GM12864 (cell line): Measurements from ENCODE around the gene MIER2.

Experiments
- DNase-seq: peaks from one replicate; pipeline ENCODE4 v3.0.0-alpha.2; 2011; ENCODE audit warnings: low read depth
- H3K4me3 ChIP-seq: 2 replicates; pipeline ENCODE4 v1.5.1; 2011; ENCODE audit warnings: mild to moderate bottlenecking, low read depth, low read length, control low read depth
- TF ChIP-seq, protein P1 (sequence below): IDR thresholded peaks from 2 replicates; pipeline ENCODE4 v1.5.1; 2011; ENCODE audit warnings: low read depth, mild to moderate bottlenecking, moderate library complexity, low read length, control low read depth, inconsistent platforms; ENCODE audit errors: missing control alignments

The MIER2 gene

GRCh38 chr19:293436-294110 is 51.0 kb downstream of the MIER2 start:
- no peak overlapping the region for H3K4me3 ChIP-seq
- no peak for DNase-seq
- TF ChIP-seq, protein P1, sequence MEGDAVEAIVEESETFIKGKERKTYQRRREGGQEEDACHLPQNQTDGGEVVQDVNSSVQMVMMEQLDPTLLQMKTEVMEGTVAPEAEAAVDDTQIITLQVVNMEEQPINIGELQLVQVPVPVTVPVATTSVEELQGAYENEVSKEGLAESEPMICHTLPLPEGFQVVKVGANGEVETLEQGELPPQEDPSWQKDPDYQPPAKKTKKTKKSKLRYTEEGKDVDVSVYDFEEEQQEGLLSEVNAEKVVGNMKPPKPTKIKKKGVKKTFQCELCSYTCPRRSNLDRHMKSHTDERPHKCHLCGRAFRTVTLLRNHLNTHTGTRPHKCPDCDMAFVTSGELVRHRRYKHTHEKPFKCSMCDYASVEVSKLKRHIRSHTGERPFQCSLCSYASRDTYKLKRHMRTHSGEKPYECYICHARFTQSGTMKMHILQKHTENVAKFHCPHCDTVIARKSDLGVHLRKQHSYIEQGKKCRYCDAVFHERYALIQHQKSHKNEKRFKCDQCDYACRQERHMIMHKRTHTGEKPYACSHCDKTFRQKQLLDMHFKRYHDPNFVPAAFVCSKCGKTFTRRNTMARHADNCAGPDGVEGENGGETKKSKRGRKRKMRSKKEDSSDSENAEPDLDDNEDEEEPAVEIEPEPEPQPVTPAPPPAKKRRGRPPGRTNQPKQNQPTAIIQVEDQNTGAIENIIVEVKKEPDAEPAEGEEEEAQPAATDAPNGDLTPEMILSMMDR: no peak

DNA sequence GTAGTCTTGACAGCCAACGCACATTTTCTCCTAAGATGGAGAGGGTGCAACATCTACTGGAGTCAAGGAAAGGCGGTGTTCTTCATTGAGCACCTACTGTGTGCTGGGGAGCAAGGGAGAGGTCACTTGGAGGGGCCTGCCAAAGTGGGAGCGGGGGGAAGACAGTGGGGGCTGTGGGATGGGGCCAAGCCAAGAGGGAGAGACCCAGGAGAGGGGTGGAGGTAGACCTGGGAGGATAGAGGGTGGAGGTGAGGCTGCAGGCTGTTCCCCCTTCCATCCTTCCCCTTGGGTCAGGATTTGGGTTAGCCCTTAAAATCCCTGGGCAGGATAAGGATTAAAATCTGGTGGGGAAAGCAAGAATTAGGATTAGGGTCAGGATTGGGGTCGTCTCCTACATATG is 51.6 kb downstream of the MIER2 start:
- TF ChIP-seq, protein P1: no peak
- no peak overlapping the region for H3K4me3 ChIP-seq

DNA sequence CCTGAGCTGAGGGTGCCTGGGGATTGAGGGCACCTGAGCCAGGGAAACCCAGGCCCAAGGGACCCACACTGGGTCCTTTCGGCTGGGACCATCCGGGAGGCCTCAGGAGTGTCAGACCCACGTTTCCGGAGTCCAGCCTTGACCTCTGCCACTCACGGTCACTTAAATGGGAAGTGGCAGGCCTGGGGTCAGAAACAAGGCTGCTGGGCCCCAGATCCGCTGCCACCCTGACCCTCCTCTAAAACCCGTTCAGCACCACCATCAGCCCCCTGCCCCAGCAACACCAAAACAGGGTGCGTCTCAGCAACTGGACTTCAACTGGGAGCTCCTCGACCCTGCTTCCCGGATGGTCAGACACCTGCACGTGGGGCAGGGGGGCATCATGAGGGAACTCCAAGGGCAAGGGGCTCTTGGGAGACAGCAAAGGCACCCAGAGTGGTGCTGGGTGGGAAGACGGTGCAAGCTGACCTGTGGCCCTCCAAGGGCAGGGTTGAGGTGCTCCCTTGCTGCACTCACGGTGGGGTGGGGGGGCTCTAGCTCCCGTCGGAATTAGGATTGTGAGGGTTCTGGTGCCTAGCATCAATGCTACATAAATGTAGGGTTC is 52.2 kb downstream of the MIER2 start:
- H3K4me3 ChIP-seq: no peak overlapping the region
- TF ChIP-seq, protein P1: no peak
- DNase-seq: no peak

More for the DNA sequence above, 51.6 kb downstream of the MIER2 start:
- DNase-seq: no peak

- no peak overlapping the region for H3K4me3 ChIP-seq
- DNase-seq: no peak
- TF ChIP-seq, protein P1: no peak
These were observed 52.9 kb downstream of the MIER2 start for GRCh38 chr19:291561-292280.

DNA sequence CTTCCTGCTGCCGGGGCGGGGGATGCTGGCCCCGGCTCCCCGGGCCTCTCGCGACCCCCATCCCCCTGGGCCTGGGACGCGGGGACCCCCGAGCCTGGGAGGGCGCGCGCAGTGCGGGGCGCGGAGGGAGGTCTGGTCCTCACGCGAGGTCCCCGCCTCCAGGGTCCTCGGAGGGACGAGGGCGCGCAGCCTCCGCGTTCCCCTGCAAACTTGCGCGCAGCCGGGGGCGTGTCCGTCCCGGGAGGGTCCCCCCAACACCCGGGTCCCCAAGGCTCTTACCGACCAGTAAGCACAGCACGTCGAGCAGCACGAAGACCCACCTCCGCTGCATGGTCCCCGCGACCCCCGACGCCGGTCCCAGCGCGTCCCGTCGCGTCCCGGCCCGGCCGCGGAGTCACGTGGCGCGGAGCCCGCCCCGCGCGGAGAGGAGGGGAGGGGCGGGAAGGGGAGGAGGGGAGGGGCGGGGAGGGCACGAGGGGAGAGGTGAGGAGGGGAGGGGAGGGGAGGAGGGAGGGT is 53.5 kb downstream of the MIER2 start, which contains the start of gene PLPP2:
Gene PLPP2 (minus strand): TSS at position 398 of the 516 bp plus-strand sequence. CDS start 67 bp downstream, at position 331.
- H3K4me3 ChIP-seq: no peak within 1 kb of the TSS
- TF ChIP-seq, protein P1: no peak
- no peak for DNase-seq

GRCh38 chr19:290372-291005 is 54.1 kb downstream of the MIER2 start:
- no peak for DNase-seq
- TF ChIP-seq, protein P1: no peak
- no peak overlapping the region for H3K4me3 ChIP-seq
